ENCODE measurements around the gene LMX1B. TPM values are rescaled to one million over a fixed set of nuclear protein-coding genes. Genes with fewer than 3 reads are reported as not detected.

Gene LMX1B
- total RNA-seq, 1 donor from 2014 or later = 0.14 TPM

- Histone ChIP-seq H3K27me3 (peaks cover 47% of the 10 kb centered on the region), H3K36me3 (no peaks in the 10 kb centered on the region), H3K9me3 (no peaks in the 10 kb centered on the region), H3K4me1 (peaks cover 3% of the 10 kb centered on the region), H3K27ac (no peak overlapping the region), H3K4me3 (no peak overlapping the region)
- DNase-seq = no peak
- ATAC-seq = no peak
- intact Hi-C loops (cut with DNase I) = no loop called here
- TF ChIP-seq CTCF (IDR thresholded peaks at IDR 0.05) = no peak
These were observed 7.8 kb upstream of the LMX1B start for GRCh38 chr9:126605792-126606482.

- DNase-seq (no peak), ATAC-seq (no peak)
- Histone ChIP-seq H3K4me3 (no peak overlapping the region), H3K36me3 (no peaks in the 10 kb centered on the region), H3K27me3 (peaks cover 52% of the 10 kb centered on the region), H3K4me1 (peaks cover 6% of the 10 kb centered on the region), H3K27ac (no peak overlapping the region), H3K9me3 (no peaks in the 10 kb centered on the region)
- intact Hi-C loops (cut with DNase I) = no loop called here
- no peak for TF ChIP-seq CTCF (IDR thresholded peaks at IDR 0.05)
These were observed 7.3 kb upstream of the LMX1B start for GRCh38 chr9:126606483-126606870.

- Histone ChIP-seq H3K27me3 (peaks cover 58% of the 10 kb centered on the region), H3K9me3 (no peaks in the 10 kb centered on the region), H3K36me3 (no peaks in the 10 kb centered on the region), H3K4me1 (peaks cover 12% of the 10 kb centered on the region), H3K27ac (no peak overlapping the region), H3K4me3 (no peak overlapping the region)
- TF ChIP-seq CTCF (IDR thresholded peaks at IDR 0.05) = no peak
- intact Hi-C loops (cut with DNase I) = no loop called here
- ATAC-seq = no peak
- DNase-seq = no peak
These were observed 6.6 kb upstream of the LMX1B start for GRCh38 chr9:126607086-126607485.

- intact Hi-C loops (cut with DNase I) = no loop called here
- no peak for DNase-seq
- Histone ChIP-seq H3K4me3 (no peak overlapping the region), H3K4me1 (peaks cover 17% of the 10 kb centered on the region), H3K27ac (no peak overlapping the region), H3K9me3 (no peaks in the 10 kb centered on the region), H3K36me3 (no peaks in the 10 kb centered on the region), H3K27me3 (peaks cover 65% of the 10 kb centered on the region)
- TF ChIP-seq CTCF (IDR thresholded peaks at IDR 0.05) = no peak
- ATAC-seq = no peak
These were observed 6.0 kb upstream of the LMX1B start for GRCh38 chr9:126607731-126608130.

GRCh38 chr9:126608551-126608950 lies 5.2 kb upstream of the LMX1B start:
- no peaks in the 10 kb centered on the region for H3K9me3 ChIP-seq
- no peak for ATAC-seq
- no peaks in the 10 kb centered on the region for H3K36me3 ChIP-seq
- DNase-seq = peak; percentile 35
- no peak for TF ChIP-seq CTCF (IDR thresholded peaks at IDR 0.05)
- no peak overlapping the region for H3K27ac ChIP-seq
- peaks cover 25% of the 10 kb centered on the region for H3K4me1 ChIP-seq
- peaks cover 72% of the 10 kb centered on the region for H3K27me3 ChIP-seq
- intact Hi-C loops (cut with DNase I) = no loop called here
- no peak overlapping the region for H3K4me3 ChIP-seq

- Histone ChIP-seq H3K27ac (no peak overlapping the region), H3K27me3 (peaks cover 72% of the 10 kb centered on the region), H3K4me3 (no peak overlapping the region), H3K4me1 (peaks cover 25% of the 10 kb centered on the region), H3K9me3 (no peaks in the 10 kb centered on the region), H3K36me3 (no peaks in the 10 kb centered on the region)
- intact Hi-C loops (cut with DNase I) = no loop called here
- ATAC-seq (no peak), DNase-seq (peak; percentile 49)
- no peak for TF ChIP-seq CTCF (IDR thresholded peaks at IDR 0.05)
These were observed 4.5 kb upstream of the LMX1B start for GRCh38 chr9:126609191-126609590.

Measured in upper lobe of right lung (tissue), 1 donor.